Endothelial cell of umbilical vein (primary cell): ENCODE results near the gene LSM6. TPM values are rescaled to one million over a fixed set of nuclear protein-coding genes. Genes with fewer than 3 reads are reported as not detected.

ENCODE experiments used
- BruUV-seq: library from RNA; stranded (reverse); fragments of 400-500 nt; replicated peaks from 2 replicates; lab custom pipeline; 2021; lab: Mats Ljungman, UMichigan
- CTCF ChIA-PET: fragments of 300-600, 350-600 bp; sonication (Branson Sonifier 250); formaldehyde crosslinking; loops from one replicate; lab custom pipeline; 2021; ENCODE audit warnings: antibody characterized with exemption, inconsistent platforms; lab: Charles Lee
- POLR2A ChIA-PET: fragments of 300-600, 350-600 bp; sonication (Branson Sonifier 250); formaldehyde crosslinking; loops from one replicate; lab custom pipeline; 2021; ENCODE audit warnings: antibody characterized with exemption, inconsistent platforms; lab: Charles Lee
- DNase-seq: peaks from one replicate; pipeline ENCODE4 v3.0.0-alpha.2; 2011; ENCODE audit warnings: low read depth, low spot score
- FAIRE-seq: peaks from 2 replicates; lab custom pipeline; 2011; peaks lifted over from hg19 to GRCh38; lab: Jason Lieb, UNC
- H2AFZ ChIP-seq: 2 replicates; pipeline ENCODE4 v1.6.0; 2012; ENCODE audit warnings: low read depth, low read length, control low read depth, inconsistent platforms
- H3K27ac ChIP-seq: 2 replicates; pipeline ENCODE4 v1.5.1; 2011; ENCODE audit warnings: low read depth, mild to moderate bottlenecking, control low read depth, low read length, moderate library complexity; ENCODE audit not compliant: insufficient read depth
- H3K27me3 ChIP-seq, 2 experiments: 2 replicates each; pipeline versions ENCODE4 v1.6.0 to v1.6.1; 2011; ENCODE audit warnings: low read length in 2 of 2, mixed read lengths in 1 of 2; ENCODE audit not compliant: control insufficient read depth in 2 of 2, insufficient read depth in 2 of 2
- H3K36me3 ChIP-seq, 2 experiments: 2 replicates in 1 of 2; 3 replicates in 1 of 2; pipeline ENCODE4 v1.5.1; 2011; ENCODE audit warnings: low read length in 2 of 2, mild to moderate bottlenecking in 1 of 2, moderate library complexity in 1 of 2; ENCODE audit not compliant: control insufficient read depth in 2 of 2, insufficient read depth in 2 of 2; ENCODE audit errors: extremely low read depth in 1 of 2
- H3K4me1 ChIP-seq: 3 replicates; pipeline ENCODE4 v1.5.1; 2011; ENCODE audit warnings: mild to moderate bottlenecking, low read length; ENCODE audit not compliant: control insufficient read depth, insufficient read depth; ENCODE audit errors: extremely low read depth
- H3K4me2 ChIP-seq: 2 replicates; pipeline ENCODE4 v1.6.1; 2011; ENCODE audit warnings: low read length, control low read depth, mixed read lengths; ENCODE audit not compliant: insufficient read depth
- H3K4me3 ChIP-seq, 3 experiments: fragments of 200-600 bp in 1 of 3; sonication (generic), shearing (Covaris generic) in 1 of 3; replicated peaks in 1 of 3; 2 replicates each; pipeline ENCODE4 v1.5.1; 2011 to 2016; ENCODE audit warnings: control low read depth in 3 of 3, low read length in 3 of 3, mild to moderate bottlenecking in 2 of 3, inconsistent platforms in 1 of 3, low read depth in 1 of 3, moderate library complexity in 1 of 3; ENCODE audit not compliant: insufficient read depth in 1 of 3
- H3K79me2 ChIP-seq: 2 replicates; pipeline ENCODE4 v1.6.0; 2012; ENCODE audit warnings: low read length, inconsistent platforms; ENCODE audit not compliant: control insufficient read depth, insufficient read depth
- H3K9ac ChIP-seq: replicated peaks from 2 replicates; pipeline ENCODE3; 2011; ENCODE audit warnings: low read length, control low read depth; ENCODE audit not compliant: insufficient read depth; ENCODE audit errors: extremely low read depth
- H3K9me1 ChIP-seq: replicated peaks from 3 replicates; pipeline ENCODE4 v1.6.0; 2011; ENCODE audit warnings: mild to moderate bottlenecking, low read length; ENCODE audit not compliant: control insufficient read depth, insufficient read depth; ENCODE audit errors: extremely low read depth
- H3K9me3 ChIP-seq: replicated peaks from 2 replicates; pipeline ENCODE4 v1.5.1; 2012; ENCODE audit warnings: low read length, inconsistent platforms; ENCODE audit not compliant: control insufficient read depth, insufficient read depth
- H4K20me1 ChIP-seq: replicated peaks from 2 replicates; pipeline ENCODE3; 2011; ENCODE audit warnings: mild to moderate bottlenecking, low read length; ENCODE audit not compliant: control insufficient read depth, insufficient read depth; ENCODE audit errors: extremely low read depth
- EZH2 ChIP-seq: IDR thresholded peaks from 2 replicates; pipeline ENCODE4 v1.6.1; 2012; ENCODE audit warnings: borderline replicate concordance, low read depth, mild to moderate bottlenecking, moderate library complexity, low read length, inconsistent platforms; ENCODE audit not compliant: severe bottlenecking
- FOS ChIP-seq: IDR thresholded peaks from 2 replicates; pipeline ENCODE4 v1.6.1; 2011; ENCODE audit warnings: mild to moderate bottlenecking, low read length, moderate library complexity, borderline replicate concordance; ENCODE audit not compliant: insufficient read depth
- GATA2 ChIP-seq: IDR thresholded peaks from 2 replicates; pipeline ENCODE4 v1.7.0; 2011; ENCODE audit warnings: low read depth, mild to moderate bottlenecking, moderate library complexity, mixed read lengths, low read length; ENCODE audit not compliant: insufficient read length, insufficient read depth
- JUN ChIP-seq: IDR thresholded peaks from 2 replicates; pipeline ENCODE4 v1.6.1; 2011; ENCODE audit warnings: borderline replicate concordance, low read depth; ENCODE audit not compliant: insufficient read length, insufficient read depth
- MYC ChIP-seq: IDR thresholded peaks from one replicate; pipeline ENCODE4 v1.6.1; 2011; ENCODE audit warnings: mild to moderate bottlenecking, low read depth, low read length
- POLR2A ChIP-seq: IDR thresholded peaks from 2 replicates; pipeline ENCODE4 v1.6.1; 2012; ENCODE audit warnings: low read depth, mild to moderate bottlenecking, control low read depth, low read length
- POLR2AphosphoS5 ChIP-seq: IDR thresholded peaks from 2 replicates; pipeline ENCODE4 v1.6.1; 2012; ENCODE audit warnings: low read depth, mild to moderate bottlenecking, control low read depth, low read length, moderate library complexity; ENCODE audit not compliant: insufficient read depth
- dilution Hi-C: fragments of 300-500 bp; cut with MboI; formaldehyde crosslinking; loops from one replicate; pipeline ENCODE4 v1.15.0; 2019; ENCODE audit warnings: low sequenced_read_pairs; ENCODE audit not compliant: extremely low pct_ligation_motif_present
- intact Hi-C: fragments of 100-400 bp; cut with micrococcal nuclease; formaldehyde crosslinking; loops from one replicate; pipeline ENCODE4 v1.10.0; 2022
- polyA plus RNA-seq, 4 experiments: library from polyadenylated mRNA; depleted of rRNA in 3 of 4; stranded (reverse) in 3 of 4; unstranded in 1 of 4; fragments of >200 nt; gene quantifications; 2 replicates each; pipeline versions ENCODE4 v1.2.1 to v1.2.3, GENCODE V29; 2011 to 2012; ENCODE audit warnings: missing spikeins in 1 of 4
- total RNA-seq: library from RNA; stranded (reverse); gene quantifications from 2 replicates; pipeline ENCODE4 v1.2.3, GENCODE V29; 2021
- TF ChIP-seq, protein P1 (sequence below), 2 donors: IDR thresholded peaks; 1 replicate in 1 of 2; 2 replicates in 1 of 2; pipeline ENCODE4 v1.5.1; 2011; ENCODE audit warnings: low read length in 2 of 2, mild to moderate bottlenecking in 2 of 2, moderate library complexity in 2 of 2, control low read depth in 1 of 2, inconsistent platforms in 1 of 2, low read depth in 1 of 2; ENCODE audit not compliant: insufficient read depth in 1 of 2; ENCODE audit errors: extremely low read depth in 1 of 2
- TF ChIP-seq, protein P2 (sequence below): IDR thresholded peaks from 2 replicates; pipeline ENCODE4 v1.6.1; 2011; ENCODE audit not compliant: insufficient read depth, insufficient read length

LSM6 gene
- total and polyA plus RNA-seq, 2 donors (not counting 3 experiments of a cell fraction or from before 2014, with no cell fraction given): 20.3 to 43.1 TPM

DNA sequence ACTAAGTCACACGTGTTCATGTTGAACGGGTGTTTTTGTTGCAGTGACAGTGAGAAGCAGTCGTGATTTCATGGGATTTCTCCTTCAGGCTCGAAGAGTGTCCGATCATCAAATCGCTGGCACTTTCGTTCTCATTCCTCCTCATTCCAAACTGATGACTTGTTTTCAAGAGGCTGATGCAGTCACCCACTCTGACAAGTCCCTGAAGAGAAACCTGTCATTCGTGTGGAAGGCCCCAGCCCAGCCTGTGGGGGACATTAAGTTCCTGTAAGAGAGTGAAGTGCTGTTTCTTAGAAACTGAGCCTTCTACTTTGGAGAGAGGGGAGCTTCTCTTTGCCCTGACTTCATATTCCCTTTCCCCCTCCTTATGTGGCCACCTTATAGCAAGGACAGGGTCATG lies 46.8 kb downstream of the LSM6 start:
- TF ChIP-seq FOS (no peak), MYC (no peak), JUN (no peak), POLR2AphosphoS5 (no peak), GATA2 (no peak), POLR2A (no peak), EZH2 (no peak)
- TF ChIP-seq, protein P1, sequence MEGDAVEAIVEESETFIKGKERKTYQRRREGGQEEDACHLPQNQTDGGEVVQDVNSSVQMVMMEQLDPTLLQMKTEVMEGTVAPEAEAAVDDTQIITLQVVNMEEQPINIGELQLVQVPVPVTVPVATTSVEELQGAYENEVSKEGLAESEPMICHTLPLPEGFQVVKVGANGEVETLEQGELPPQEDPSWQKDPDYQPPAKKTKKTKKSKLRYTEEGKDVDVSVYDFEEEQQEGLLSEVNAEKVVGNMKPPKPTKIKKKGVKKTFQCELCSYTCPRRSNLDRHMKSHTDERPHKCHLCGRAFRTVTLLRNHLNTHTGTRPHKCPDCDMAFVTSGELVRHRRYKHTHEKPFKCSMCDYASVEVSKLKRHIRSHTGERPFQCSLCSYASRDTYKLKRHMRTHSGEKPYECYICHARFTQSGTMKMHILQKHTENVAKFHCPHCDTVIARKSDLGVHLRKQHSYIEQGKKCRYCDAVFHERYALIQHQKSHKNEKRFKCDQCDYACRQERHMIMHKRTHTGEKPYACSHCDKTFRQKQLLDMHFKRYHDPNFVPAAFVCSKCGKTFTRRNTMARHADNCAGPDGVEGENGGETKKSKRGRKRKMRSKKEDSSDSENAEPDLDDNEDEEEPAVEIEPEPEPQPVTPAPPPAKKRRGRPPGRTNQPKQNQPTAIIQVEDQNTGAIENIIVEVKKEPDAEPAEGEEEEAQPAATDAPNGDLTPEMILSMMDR (IDR thresholded peaks at IDR 0.05; ENCODE audit: extremely low read depth in 1 of 2, insufficient read depth in 1 of 2, low read depth in 1 of 2, low read length in 2 of 2): no peak
- TF ChIP-seq, protein P2, sequence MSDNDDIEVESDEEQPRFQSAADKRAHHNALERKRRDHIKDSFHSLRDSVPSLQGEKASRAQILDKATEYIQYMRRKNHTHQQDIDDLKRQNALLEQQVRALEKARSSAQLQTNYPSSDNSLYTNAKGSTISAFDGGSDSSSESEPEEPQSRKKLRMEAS: no peak
- H3K9me1 ChIP-seq: no peaks in the 10 kb centered on the region
- dilution Hi-C loops: no loop called here
- H3K79me2 ChIP-seq: no peaks in the 10 kb centered on the region
- BruUV-seq: no TSS peak
- ChIA-PET CTCF (interaction anchor here (0.5 to 0.9 kb wide), 2 partner anchors 11 to 59 kb away, joined by 3 read pairs; no protein-coding TSS in a partner anchor), POLR2A (no interaction called here)
- no peak overlapping the region for H3K4me2 ChIP-seq
- no peak overlapping the region for H3K9ac ChIP-seq
- H3K4me1 ChIP-seq: no peaks in the 10 kb centered on the region
- H3K9me3 ChIP-seq: no peaks in the 10 kb centered on the region
- intact Hi-C loops: no loop called here
- H2AFZ ChIP-seq: no peak overlapping the region
- no peaks in the 10 kb centered on the region for H4K20me1 ChIP-seq
- no peak for FAIRE-seq
- no peak overlapping the region for H3K27ac ChIP-seq
- no peaks in the 10 kb centered on the region for H3K36me3 ChIP-seq
- H3K27me3 ChIP-seq: peaks cover 0 to 6% of the 10 kb centered on the region in 2 experiments
- DNase-seq: no peak
- H3K4me3 ChIP-seq: no peak overlapping the region
